GM12892 (cell line): ENCODE measurements around the gene KRTAP10-3.

Experiments used
- POLR2A ChIP-seq: IDR thresholded peaks from 2 replicates; pipeline ENCODE4 v1.6.1; 2011; ENCODE audit warnings: low read depth, low read length, control low read depth
- POLR2AphosphoS5 ChIP-seq: IDR thresholded peaks from 2 replicates; pipeline ENCODE4 v1.6.1; 2011; ENCODE audit warnings: low read depth, low read length, control low read depth
- TAF1 ChIP-seq: IDR thresholded peaks from 2 replicates; pipeline ENCODE4 v1.6.1; 2011; ENCODE audit warnings: low read depth, mild to moderate bottlenecking, control low read depth, low read length, borderline replicate concordance

GRCh38 chr21:44514218-44514520 is 44.4 kb downstream of the KRTAP10-3 start:
- no peak for TF ChIP-seq POLR2A
- no peak for TF ChIP-seq TAF1
- TF ChIP-seq POLR2AphosphoS5, result no peak
